Neural crest cell (in vitro differentiated cells): ENCODE data around the gene PRSS21. TPM values are rescaled to one million over a fixed set of nuclear protein-coding genes. Genes with fewer than 3 reads are reported as not detected.

Experiments
- DNase-seq: peaks from one replicate; pipeline ENCODE4 v3.0.0; 2021; ENCODE audit warnings: low read depth, mixed read lengths, low spot score
- H3K27ac Mint-ChIP-seq: one replicate; pipeline ENCODE4 v1.8.0; 2021; ENCODE audit warnings: mild to moderate bottlenecking, mixed read lengths; ENCODE audit not compliant: unreplicated experiment
- H3K27me3 Mint-ChIP-seq: 2 replicates; pipeline ENCODE4 v1.8.0; 2021; ENCODE audit warnings: low read depth, mild to moderate bottlenecking, mixed read lengths
- H3K36me3 Mint-ChIP-seq: 2 replicates; pipeline ENCODE4 v1.8.0; 2021; ENCODE audit warnings: low read depth, mild to moderate bottlenecking, mixed read lengths
- H3K4me1 Mint-ChIP-seq: 2 replicates; pipeline ENCODE4 v1.8.0; 2021; ENCODE audit warnings: mixed read lengths
- H3K4me3 Mint-ChIP-seq: one replicate; pipeline ENCODE4 v1.8.0; 2021; ENCODE audit warnings: mild to moderate bottlenecking, mixed read lengths
- H3K9me3 Mint-ChIP-seq: 2 replicates; pipeline ENCODE4 v1.8.0; 2021; ENCODE audit warnings: mixed read lengths
- total RNA-seq: library from RNA; stranded (reverse); gene quantifications from 2 replicates; pipeline ENCODE4 v1.2.1, GENCODE V29; 2021
- TF ChIP-seq, protein P1 (sequence below): fragments of 200-600 bp; sonication (generic); conservative IDR thresholded peaks from 2 replicates; pipeline ENCODE4 v1.5.0; 2021; ENCODE audit warnings: antibody characterized with exemption, mild to moderate bottlenecking

The PRSS21 gene
- total RNA-seq, 1 donor from 2014 or later, result not detected

DNA sequence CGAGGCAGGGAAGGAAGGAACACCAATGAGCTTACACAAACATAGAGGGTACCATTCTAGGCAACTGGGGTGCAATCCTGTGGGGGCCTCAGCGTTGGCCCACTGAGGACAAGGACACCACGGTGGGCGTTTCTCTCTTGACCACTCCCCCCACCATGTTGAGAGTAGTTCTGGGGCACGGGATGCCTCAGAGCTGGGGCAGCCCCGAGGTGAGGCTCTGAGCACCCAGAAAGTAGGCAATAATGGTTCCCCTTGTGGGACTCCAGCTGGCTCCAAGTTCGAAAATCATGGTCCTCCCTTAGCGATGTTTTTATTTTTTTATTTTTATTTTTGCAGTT lies 5.1 kb downstream of the PRSS21 start:
- Mint-ChIP-seq H3K4me3 (no peak overlapping the region), H3K27ac (no peak overlapping the region), H3K27me3 (peaks cover 10% of the 10 kb centered on the region), H3K4me1 (no peaks in the 10 kb centered on the region), H3K36me3 (no peaks in the 10 kb centered on the region), H3K9me3 (no peaks in the 10 kb centered on the region)
- TF ChIP-seq, protein P1, sequence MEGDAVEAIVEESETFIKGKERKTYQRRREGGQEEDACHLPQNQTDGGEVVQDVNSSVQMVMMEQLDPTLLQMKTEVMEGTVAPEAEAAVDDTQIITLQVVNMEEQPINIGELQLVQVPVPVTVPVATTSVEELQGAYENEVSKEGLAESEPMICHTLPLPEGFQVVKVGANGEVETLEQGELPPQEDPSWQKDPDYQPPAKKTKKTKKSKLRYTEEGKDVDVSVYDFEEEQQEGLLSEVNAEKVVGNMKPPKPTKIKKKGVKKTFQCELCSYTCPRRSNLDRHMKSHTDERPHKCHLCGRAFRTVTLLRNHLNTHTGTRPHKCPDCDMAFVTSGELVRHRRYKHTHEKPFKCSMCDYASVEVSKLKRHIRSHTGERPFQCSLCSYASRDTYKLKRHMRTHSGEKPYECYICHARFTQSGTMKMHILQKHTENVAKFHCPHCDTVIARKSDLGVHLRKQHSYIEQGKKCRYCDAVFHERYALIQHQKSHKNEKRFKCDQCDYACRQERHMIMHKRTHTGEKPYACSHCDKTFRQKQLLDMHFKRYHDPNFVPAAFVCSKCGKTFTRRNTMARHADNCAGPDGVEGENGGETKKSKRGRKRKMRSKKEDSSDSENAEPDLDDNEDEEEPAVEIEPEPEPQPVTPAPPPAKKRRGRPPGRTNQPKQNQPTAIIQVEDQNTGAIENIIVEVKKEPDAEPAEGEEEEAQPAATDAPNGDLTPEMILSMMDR, result no peak
- no peak for DNase-seq

DNA sequence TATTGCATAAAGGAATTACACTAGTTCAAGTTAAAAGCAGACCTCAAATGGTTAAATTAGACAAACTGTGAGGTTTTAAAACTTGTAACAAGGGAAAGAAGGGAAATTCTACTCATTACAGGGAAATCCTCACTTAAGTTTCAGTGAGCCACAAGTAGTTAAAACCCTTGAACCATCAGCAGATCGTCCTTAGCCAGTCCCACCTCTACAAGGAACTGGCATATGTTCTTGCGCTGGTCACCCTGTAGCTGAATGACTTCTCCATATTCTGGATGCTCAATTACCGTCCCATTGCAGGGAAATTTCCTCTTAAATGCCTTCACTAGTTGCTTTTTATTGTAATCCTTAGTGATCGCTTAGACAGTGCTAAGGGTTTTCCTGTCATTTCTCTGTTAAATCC lies 5.5 kb downstream of the PRSS21 start:
- Mint-ChIP-seq H3K4me3 (no peak overlapping the region), H3K27ac (no peak overlapping the region), H3K9me3 (no peaks in the 10 kb centered on the region), H3K4me1 (no peaks in the 10 kb centered on the region), H3K36me3 (no peaks in the 10 kb centered on the region), H3K27me3 (peaks cover 10% of the 10 kb centered on the region)
- no peak for DNase-seq
- TF ChIP-seq, protein P1, result no peak

DNA sequence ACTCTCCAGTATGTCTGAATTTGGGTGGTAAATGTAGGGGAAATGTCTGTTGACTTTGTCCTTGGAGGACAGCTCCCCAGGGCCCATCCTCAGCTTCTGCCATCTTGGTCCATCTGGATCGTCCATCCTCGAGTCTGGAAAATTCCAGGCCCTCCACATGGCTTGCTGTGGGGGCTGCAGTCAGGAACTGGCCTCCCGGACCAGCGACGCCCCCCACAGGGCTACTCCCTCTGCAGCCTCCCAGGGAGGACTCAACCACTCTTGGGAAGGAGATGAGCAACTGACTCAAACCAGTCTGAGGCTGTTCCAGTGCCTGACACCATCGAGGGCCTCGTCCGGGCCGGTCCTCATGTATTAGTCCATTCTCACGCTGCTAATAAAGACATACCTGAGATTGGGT lies 7.6 kb downstream of the PRSS21 start:
- Mint-ChIP-seq H3K36me3 (no peaks in the 10 kb centered on the region), H3K27me3 (peaks cover 13% of the 10 kb centered on the region), H3K4me3 (no peak overlapping the region), H3K9me3 (no peaks in the 10 kb centered on the region), H3K4me1 (no peaks in the 10 kb centered on the region), H3K27ac (no peak overlapping the region)
- TF ChIP-seq, protein P1, result no peak
- no peak for DNase-seq

DNA sequence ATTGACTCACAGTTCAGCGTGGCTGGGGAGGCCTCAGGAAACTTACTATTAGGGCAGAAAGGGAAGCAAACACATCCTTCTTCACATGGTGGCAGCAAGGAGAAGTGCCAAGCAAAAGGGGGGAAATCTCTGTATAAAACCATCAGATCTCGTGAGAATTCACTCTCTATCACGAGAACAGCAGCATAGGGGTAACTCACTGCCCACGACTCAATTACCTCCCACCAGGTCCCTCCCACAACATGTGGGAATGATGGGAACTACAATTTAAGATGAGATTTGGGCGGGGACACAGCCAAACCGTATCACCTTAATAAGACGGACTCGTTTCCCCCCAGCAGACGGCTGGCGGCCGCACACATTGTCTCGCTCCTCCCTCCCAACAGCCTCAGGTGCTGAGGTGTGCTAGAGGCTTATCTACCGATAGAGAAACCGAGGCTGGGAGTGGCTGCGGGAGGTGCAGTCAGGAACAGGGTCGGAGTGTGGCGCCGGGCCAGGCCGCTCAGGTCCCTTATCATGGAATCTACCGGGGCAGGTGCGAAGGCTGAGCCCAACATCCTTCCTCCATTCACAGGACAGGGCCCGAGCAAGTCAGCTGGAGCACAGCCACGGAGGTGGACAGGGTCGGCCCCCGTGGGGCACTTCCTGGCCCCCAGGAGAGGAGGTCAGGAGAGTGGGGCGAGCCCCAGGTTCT lies 8.2 kb downstream of the PRSS21 start:
- peaks cover 13% of the 10 kb centered on the region for H3K27me3 Mint-ChIP-seq
- H3K4me3 Mint-ChIP-seq, result no peak overlapping the region
- DNase-seq, result no peak
- TF ChIP-seq, protein P1, result no peak
- H3K27ac Mint-ChIP-seq, result no peak overlapping the region
- H3K36me3 Mint-ChIP-seq, result no peaks in the 10 kb centered on the region
- no peaks in the 10 kb centered on the region for H3K4me1 Mint-ChIP-seq
- H3K9me3 Mint-ChIP-seq, result no peaks in the 10 kb centered on the region

DNA sequence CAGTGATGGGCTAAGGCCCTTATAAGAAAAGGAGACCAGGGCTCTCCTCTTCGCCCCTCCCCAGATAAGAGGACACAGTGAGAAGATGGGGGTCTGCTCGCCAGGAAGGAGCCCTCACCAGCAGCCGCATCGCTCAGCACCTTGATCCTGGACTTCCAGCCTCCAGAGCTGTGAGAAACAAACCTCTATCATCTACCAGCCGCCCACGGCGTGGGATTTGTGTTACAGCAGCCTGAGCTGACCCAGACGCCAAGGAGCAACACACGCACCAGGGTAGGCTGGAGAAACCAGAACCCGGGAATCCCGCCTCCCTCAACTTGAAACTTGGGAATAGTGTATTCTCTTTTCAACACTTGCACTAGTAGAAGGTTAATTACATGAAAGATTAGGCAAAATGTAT lies 8.9 kb downstream of the PRSS21 start:
- TF ChIP-seq, protein P1, result no peak
- no peak overlapping the region for H3K4me3 Mint-ChIP-seq
- H3K27me3 Mint-ChIP-seq, result peaks cover 13% of the 10 kb centered on the region
- no peak overlapping the region for H3K27ac Mint-ChIP-seq
- no peaks in the 10 kb centered on the region for H3K36me3 Mint-ChIP-seq
- H3K4me1 Mint-ChIP-seq, result no peaks in the 10 kb centered on the region
- no peak for DNase-seq
- H3K9me3 Mint-ChIP-seq, result no peaks in the 10 kb centered on the region
